H9 (cell line): ENCODE data around the gene SMIM41. TPM values are rescaled to one million over a fixed set of nuclear protein-coding genes. Genes with fewer than 3 reads are reported as not detected.

Experiments used
- DNase-seq: peaks from one replicate; pipeline ENCODE4 v3.0.0-alpha.2; 2017
- H2AFZ ChIP-seq: one replicate; pipeline ENCODE4 v1.6.1; 2013; ENCODE audit warnings: mild to moderate bottlenecking, low read length, control low read depth, moderate library complexity
- H2AK5ac ChIP-seq: 2 replicates; pipeline ENCODE4 v1.6.1; 2013; ENCODE audit warnings: low read length, control low read depth, mixed read lengths; ENCODE audit not compliant: insufficient read length
- H2BK120ac ChIP-seq: one replicate; pipeline ENCODE4 v1.6.1; 2013; ENCODE audit warnings: low read depth, mild to moderate bottlenecking, low read length, control low read depth, inconsistent platforms; ENCODE audit not compliant: poor library complexity, severe bottlenecking
- H2BK12ac ChIP-seq: 2 replicates; pipeline ENCODE4 v1.6.1; 2013; ENCODE audit warnings: low read length, control low read depth, mixed read lengths, low read depth; ENCODE audit not compliant: insufficient read length
- H2BK15ac ChIP-seq: 2 replicates; pipeline ENCODE4 v1.6.1; 2013; ENCODE audit warnings: low read depth, low read length, control low read depth
- H2BK20ac ChIP-seq: one replicate; pipeline ENCODE4 v1.6.1; 2013; ENCODE audit warnings: low read depth, mild to moderate bottlenecking, low read length, control low read depth, inconsistent platforms; ENCODE audit not compliant: poor library complexity, severe bottlenecking
- H2BK5ac ChIP-seq: 2 replicates; pipeline ENCODE4 v1.6.1; 2013; ENCODE audit warnings: low read length, control low read depth, mixed read lengths; ENCODE audit not compliant: insufficient read length
- H3K14ac ChIP-seq: 2 replicates; pipeline ENCODE4 v1.6.1; 2013; ENCODE audit warnings: low read length, control low read depth; ENCODE audit not compliant: insufficient read depth
- H3K18ac ChIP-seq: 2 replicates; pipeline ENCODE4 v1.6.1; 2013; ENCODE audit warnings: low read depth, mild to moderate bottlenecking, mixed read lengths, low read length, control low read depth; ENCODE audit not compliant: insufficient read length
- H3K23ac ChIP-seq: 2 replicates; pipeline ENCODE4 v1.6.1; 2013; ENCODE audit warnings: low read length, control low read depth, mixed read lengths, low read depth; ENCODE audit not compliant: insufficient read length
- H3K23me2 ChIP-seq: 2 replicates; pipeline ENCODE4 v1.6.1; 2013; ENCODE audit warnings: low read depth, mild to moderate bottlenecking, mixed read lengths, low read length, control low read depth; ENCODE audit not compliant: insufficient read length, poor library complexity, severe bottlenecking
- H3K27ac ChIP-seq: 2 replicates; pipeline ENCODE4 v1.5.1; 2013; ENCODE audit warnings: low read length, control low read depth, mixed read lengths, low read depth; ENCODE audit not compliant: insufficient read length
- H3K27me3 ChIP-seq: 2 replicates; pipeline ENCODE4 v1.6.1; 2013; ENCODE audit warnings: low read length, control low read depth, inconsistent platforms; ENCODE audit not compliant: insufficient read depth
- H3K4ac ChIP-seq: 2 replicates; pipeline ENCODE4 v1.6.1; 2013; ENCODE audit warnings: low read depth, mild to moderate bottlenecking, control low read depth, inconsistent platforms, low read length, moderate library complexity
- H3K4me1 ChIP-seq: 2 replicates; pipeline ENCODE4 v1.6.1; 2013; ENCODE audit warnings: low read length, control low read depth, inconsistent platforms; ENCODE audit not compliant: insufficient read depth
- H3K4me2 ChIP-seq: 2 replicates; pipeline ENCODE4 v1.6.1; 2013; ENCODE audit warnings: low read length, control low read depth, mixed read lengths; ENCODE audit not compliant: insufficient read length, insufficient read depth
- H3K56ac ChIP-seq: 2 replicates; pipeline ENCODE4 v1.6.1; 2013; ENCODE audit warnings: low read depth, mild to moderate bottlenecking, mixed read lengths, low read length, control low read depth; ENCODE audit not compliant: insufficient read length
- H3K79me1 ChIP-seq: 2 replicates; pipeline ENCODE4 v1.6.1; 2013; ENCODE audit warnings: low read depth, mild to moderate bottlenecking, moderate library complexity, low read length, control low read depth, inconsistent platforms; ENCODE audit not compliant: insufficient read depth, poor library complexity, severe bottlenecking
- H3K79me2 ChIP-seq: 2 replicates; pipeline ENCODE4 v1.6.1; 2013; ENCODE audit warnings: low read length, control low read depth, inconsistent platforms; ENCODE audit not compliant: insufficient read depth
- H3K9ac ChIP-seq: 2 replicates; pipeline ENCODE4 v1.6.1; 2013; ENCODE audit warnings: low read length, control low read depth, mixed read lengths; ENCODE audit not compliant: insufficient read length; ENCODE audit errors: extremely low read depth
- H3K9me3 ChIP-seq: one replicate; pipeline ENCODE4 v1.6.1; 2013; ENCODE audit warnings: low read depth, low read length, inconsistent platforms; ENCODE audit not compliant: control insufficient read depth
- H3T11ph ChIP-seq: one replicate; pipeline ENCODE4 v1.6.1; 2013; ENCODE audit warnings: mild to moderate bottlenecking, low read length, control low read depth, inconsistent platforms
- H4K20me1 ChIP-seq: one replicate; pipeline ENCODE4 v1.6.1; 2013; ENCODE audit not compliant: control insufficient read depth, insufficient read length, insufficient read depth
- H4K5ac ChIP-seq: 2 replicates; pipeline ENCODE4 v1.6.1; 2013; ENCODE audit warnings: low read depth, mild to moderate bottlenecking, mixed read lengths, low read length, control low read depth; ENCODE audit not compliant: insufficient read length
- H4K8ac ChIP-seq: replicated peaks from 2 replicates; pipeline ENCODE4 v1.6.1; 2013; ENCODE audit warnings: low read length, control low read depth, mixed read lengths, low read depth; ENCODE audit not compliant: insufficient read length
- H4K91ac ChIP-seq: 2 replicates; pipeline ENCODE4 v1.6.1; 2013; ENCODE audit warnings: low read depth, mild to moderate bottlenecking, moderate library complexity, mixed read lengths, low read length, control low read depth; ENCODE audit not compliant: insufficient read length
- H3K27ac Mint-ChIP-seq, 3 experiments: 2 replicates in 2 of 3; 3 replicates in 1 of 3; pipeline ENCODE4 v1.8.0; 2020 to 2021; ENCODE audit warnings: mixed read lengths in 3 of 3, mild to moderate bottlenecking in 1 of 3, moderate library complexity in 1 of 3
- H3K27me3 Mint-ChIP-seq: 2 replicates; pipeline ENCODE4 v1.8.0; 2021; ENCODE audit warnings: low read depth, mild to moderate bottlenecking, moderate library complexity, mixed read lengths
- H3K36me3 Mint-ChIP-seq, 3 experiments: 2 replicates in 2 of 3; 3 replicates in 1 of 3; pipeline ENCODE4 v1.8.0; 2020 to 2021; ENCODE audit warnings: low read depth in 3 of 3, mixed read lengths in 3 of 3; ENCODE audit not compliant: insufficient read depth in 1 of 3
- H3K4me1 Mint-ChIP-seq, 2 experiments: 2 replicates each; pipeline ENCODE4 v1.8.0; 2020; ENCODE audit warnings: mixed read lengths in 2 of 2
- H3K4me3 Mint-ChIP-seq, 2 experiments: 2 replicates in 1 of 2; 3 replicates in 1 of 2; pipeline ENCODE4 v1.8.0; 2020 to 2021; ENCODE audit warnings: mild to moderate bottlenecking in 2 of 2, mixed read lengths in 2 of 2, moderate library complexity in 1 of 2
- H3K9me3 Mint-ChIP-seq, 2 experiments: 2 replicates in 1 of 2; 3 replicates in 1 of 2; pipeline ENCODE4 v1.8.0; 2020; ENCODE audit warnings: mild to moderate bottlenecking in 2 of 2, mixed read lengths in 2 of 2, moderate library complexity in 1 of 2
- CTCF ChIP-seq: fragments of 200-600 bp; sonication (generic); conservative IDR thresholded peaks from 3 replicates; pipeline ENCODE4 v1.8.0; 2021; ENCODE audit warnings: antibody characterized with exemption, mild to moderate bottlenecking
- WGBS: extraction: QIAGEN DNeasy Blood & Tissue Kit; methylation state at CpG from one replicate; pipeline ENCODE4 v1.1.7; 2013; ENCODE audit warnings: missing lambda C conversion rate, low lambda C conversion rate, mixed read lengths; ENCODE audit not compliant: insufficient read length; ENCODE audit errors: extremely low coverage; 5-methylcytosine and 5-hydroxymethylcytosine counted together
- total RNA-seq: library from RNA; stranded (reverse); gene quantifications from 2 replicates; pipeline ENCODE4 v1.2.1, GENCODE V29; 2021

SMIM41 gene
- total RNA-seq, 1 experiment from 2014 or later = not detected

GRCh38 chr12:52149182-52149641 is 69.7 kb downstream of the SMIM41 start:
- H2BK15ac ChIP-seq = no peak overlapping the region
- Mint-ChIP-seq H3K4me3 (no peak overlapping the region), H3K36me3 (no peaks in the 10 kb centered on the region), H3K9me3 (no peaks in the 10 kb centered on the region), H3K27me3 (peaks cover 6% of the 10 kb centered on the region), H3K4me1 (peaks cover 17 to 35% of the 10 kb centered on the region in 2 experiments), H3K27ac (peak overlapping the region in 2 of 3 experiments; percentile 18 to 47; a peak in 2 of 7 replicates)
- no peak for TF ChIP-seq CTCF
- no peak overlapping the region for H4K91ac ChIP-seq
- no peak overlapping the region for H2BK120ac ChIP-seq
- H3K4me2 ChIP-seq = no peak overlapping the region
- no peak overlapping the region for H3K56ac ChIP-seq
- H3T11ph ChIP-seq = no peak overlapping the region
- H2BK20ac ChIP-seq = no peak overlapping the region
- no peak overlapping the region for H3K23ac ChIP-seq
- H3K4ac ChIP-seq = no peak overlapping the region
- H4K20me1 ChIP-seq = no peaks in the 10 kb centered on the region
- no peak overlapping the region for H2BK12ac ChIP-seq
- no peaks in the 10 kb centered on the region for H3K27me3 ChIP-seq
- no peak overlapping the region for H4K8ac ChIP-seq
- no peak overlapping the region for H3K9ac ChIP-seq
- peaks cover 3% of the 10 kb centered on the region; the same call in 1 of the 2 replicates for H3K4me1 ChIP-seq
- H3K23me2 ChIP-seq = no peaks in the 10 kb centered on the region
- no peak for DNase-seq
- no CpG with 5 or more reads among the region's 6 CpGs for WGBS
- H3K79me1 ChIP-seq = no peaks in the 10 kb centered on the region
- H3K9me3 ChIP-seq = no peaks in the 10 kb centered on the region
- no peak overlapping the region for H4K5ac ChIP-seq
- peak overlapping the region; percentile 38; the same call in 1 of the 2 replicates for H3K14ac ChIP-seq
- peak overlapping the region; percentile 28 for H3K18ac ChIP-seq
- H2AK5ac ChIP-seq = no peak overlapping the region
- no peak overlapping the region for H3K27ac ChIP-seq
- no peak overlapping the region for H2BK5ac ChIP-seq
- H3K79me2 ChIP-seq = no peaks in the 10 kb centered on the region
- no peak overlapping the region for H2AFZ ChIP-seq
